HG03354 (cell line): Measurements from ENCODE around the gene FABP6.

Experiments
- ATAC-seq: cut with Tn5 transposase; IDR thresholded peaks from one replicate; pipeline ENCODE4 v1.9.1; 2021; ENCODE audit warnings: mild to moderate bottlenecking; ENCODE audit not compliant: unreplicated experiment, poor library complexity, severe bottlenecking

Gene FABP6

GRCh38 chr5:160285316-160285715, 56.0 kb downstream of the FABP6 start:
- ATAC-seq = no peak

GRCh38 chr5:160286947-160287346, 57.6 kb downstream of the FABP6 start:
- ATAC-seq = no peak

- no peak for ATAC-seq
Observed at GRCh38 chr5:160287378-160288051, 58.2 kb downstream of the FABP6 start.
